HUES48 (cell line): ENCODE measurements around the gene CACNA1E.
"Not testable (repeated sequence)": the region's sequence is repeated elsewhere in the genome, so short reads cannot be mapped to it uniquely, and the experiment has no call there.

Experiments used
- H3K27ac ChIP-seq: one replicate; pipeline ENCODE4 v1.7.0; 2013; ENCODE audit warnings: low read depth, low read length, inconsistent platforms
- H3K27me3 ChIP-seq: 2 replicates; pipeline ENCODE4 v1.6.1; 2013; ENCODE audit warnings: mild to moderate bottlenecking, low read length; ENCODE audit not compliant: control insufficient read depth, insufficient read depth
- H3K36me3 ChIP-seq: 2 replicates; pipeline ENCODE4 v1.6.1; 2013; ENCODE audit warnings: low read length; ENCODE audit not compliant: control insufficient read depth, insufficient read depth
- H3K4me1 ChIP-seq: 2 replicates; pipeline ENCODE4 v1.6.1; 2013; ENCODE audit warnings: mild to moderate bottlenecking, low read length; ENCODE audit not compliant: control insufficient read depth, insufficient read depth
- H3K4me3 ChIP-seq: 2 replicates; pipeline ENCODE4 v1.5.1; 2013; ENCODE audit warnings: mild to moderate bottlenecking, low read depth, low read length
- H3K9ac ChIP-seq: 2 replicates; pipeline ENCODE4 v1.6.1; 2013; ENCODE audit warnings: mild to moderate bottlenecking, low read depth, low read length, moderate library complexity
- H3K9me3 ChIP-seq: 2 replicates; pipeline ENCODE4 v1.6.1; 2013; ENCODE audit warnings: low read length; ENCODE audit not compliant: control insufficient read depth, insufficient read depth

The CACNA1E gene

GRCh38 chr1:181522864-181523263 lies 39.5 kb downstream of the CACNA1E start:
- Histone ChIP-seq H3K27ac (no peak overlapping the region), H3K4me3 (no peak overlapping the region), H3K9ac (no peak overlapping the region), H3K36me3 (no peaks in the 10 kb centered on the region), H3K27me3 (no peaks in the 10 kb centered on the region), H3K9me3 (no peaks in the 10 kb centered on the region), H3K4me1 (peaks cover 14% of the 10 kb centered on the region)

- H3K36me3 ChIP-seq, result no peaks in the 10 kb centered on the region
- H3K27me3 ChIP-seq, result no peaks in the 10 kb centered on the region
- no peak overlapping the region for H3K9ac ChIP-seq
- H3K4me1 ChIP-seq, result peaks cover 14% of the 10 kb centered on the region
- H3K27ac ChIP-seq, result no peak overlapping the region
- H3K9me3 ChIP-seq, result peaks cover 4% of the 10 kb centered on the region; the same call in 1 of the 2 replicates
- no peak overlapping the region for H3K4me3 ChIP-seq
Observed at GRCh38 chr1:181525104-181525721, 41.9 kb downstream of the CACNA1E start.

- H3K4me1 ChIP-seq, result peaks cover 12% of the 10 kb centered on the region; the same call in 1 of the 2 replicates
- not testable (repeated sequence) for H3K9ac ChIP-seq, H3K27me3 ChIP-seq, H3K36me3 ChIP-seq, H3K4me3 ChIP-seq, H3K9me3 ChIP-seq, H3K27ac ChIP-seq
Observed at GRCh38 chr1:181528241-181528640, 44.9 kb downstream of the CACNA1E start.

- H3K27me3 ChIP-seq, result no peaks in the 10 kb centered on the region
- no peaks in the 10 kb centered on the region for H3K36me3 ChIP-seq
- 0 out of 2 replicates have a peak, but pooled peaks cover 4% of the 10 kb centered on the region for H3K4me1 ChIP-seq
- no peak overlapping the region for H3K4me3 ChIP-seq
- H3K9ac ChIP-seq, result no peak overlapping the region
- H3K9me3 ChIP-seq, result peaks cover 4% of the 10 kb centered on the region; the same call in 1 of the 2 replicates
- no peak overlapping the region for H3K27ac ChIP-seq
Observed at GRCh38 chr1:181531441-181531840, 48.1 kb downstream of the CACNA1E start.

- no peak overlapping the region for H3K4me3 ChIP-seq
- H3K36me3 ChIP-seq, result no peaks in the 10 kb centered on the region
- H3K27ac ChIP-seq, result no peak overlapping the region
- peaks cover 4% of the 10 kb centered on the region; the same call in 1 of the 2 replicates for H3K9me3 ChIP-seq
- no peak overlapping the region for H3K9ac ChIP-seq
- H3K4me1 ChIP-seq, result 0 out of 2 replicates have a peak, but pooled peaks cover 4% of the 10 kb centered on the region
- H3K27me3 ChIP-seq, result no peaks in the 10 kb centered on the region
Observed at GRCh38 chr1:181531951-181532600, 48.8 kb downstream of the CACNA1E start.

- Histone ChIP-seq H3K27me3 (no peaks in the 10 kb centered on the region), H3K9ac (no peak overlapping the region), H3K9me3 (no peaks in the 10 kb centered on the region), H3K4me3 (no peak overlapping the region), H3K27ac (no peak overlapping the region), H3K4me1 (no peaks in the 10 kb centered on the region), H3K36me3 (no peaks in the 10 kb centered on the region)
Observed at GRCh38 chr1:181538836-181539235, 55.5 kb downstream of the CACNA1E start.

GRCh38 chr1:181541458-181541857 lies 58.1 kb downstream of the CACNA1E start:
- no peak overlapping the region for H3K27ac ChIP-seq
- H3K4me3 ChIP-seq, result no peak overlapping the region

GRCh38 chr1:181541947-181542346 lies 58.6 kb downstream of the CACNA1E start:
- no peak overlapping the region for H3K27ac ChIP-seq
- no peak overlapping the region for H3K9ac ChIP-seq
- no peak overlapping the region for H3K4me3 ChIP-seq
- no peaks in the 10 kb centered on the region for H3K27me3 ChIP-seq
- no peaks in the 10 kb centered on the region for H3K36me3 ChIP-seq
- no peaks in the 10 kb centered on the region for H3K9me3 ChIP-seq
- H3K4me1 ChIP-seq, result peaks cover 13% of the 10 kb centered on the region

More at GRCh38 chr1:181541458-181541857, 58.1 kb downstream of the CACNA1E start:
- Histone ChIP-seq H3K27me3 (no peaks in the 10 kb centered on the region), H3K9me3 (no peaks in the 10 kb centered on the region), H3K4me1 (peaks cover 13% of the 10 kb centered on the region), H3K36me3 (no peaks in the 10 kb centered on the region), H3K9ac (no peak overlapping the region)

- not testable (repeated sequence) for H3K9ac ChIP-seq, H3K27ac ChIP-seq
Observed at GRCh38 chr1:181542406-181542805, 59.1 kb downstream of the CACNA1E start.

GRCh38 chr1:181545395-181545794 lies 62.1 kb downstream of the CACNA1E start:
- H3K4me1 ChIP-seq, result peaks cover 13% of the 10 kb centered on the region
- H3K4me3 ChIP-seq, result no peak overlapping the region
- H3K36me3 ChIP-seq, result no peaks in the 10 kb centered on the region
- no peak overlapping the region for H3K9ac ChIP-seq
- H3K27me3 ChIP-seq, result no peaks in the 10 kb centered on the region
- H3K9me3 ChIP-seq, result no peaks in the 10 kb centered on the region
- H3K27ac ChIP-seq, result no peak overlapping the region

More at GRCh38 chr1:181542406-181542805, 59.1 kb downstream of the CACNA1E start:
- not testable (repeated sequence) for H3K36me3 ChIP-seq, H3K9me3 ChIP-seq, H3K4me3 ChIP-seq, H3K27me3 ChIP-seq
- peaks cover 13% of the 10 kb centered on the region for H3K4me1 ChIP-seq

- H3K4me1 ChIP-seq, result peaks cover 13% of the 10 kb centered on the region
- H3K4me3 ChIP-seq, result no peak overlapping the region
- no peaks in the 10 kb centered on the region for H3K36me3 ChIP-seq
- H3K9ac ChIP-seq, result no peak overlapping the region
- H3K27me3 ChIP-seq, result no peaks in the 10 kb centered on the region
- H3K27ac ChIP-seq, result no peak overlapping the region
- no peaks in the 10 kb centered on the region for H3K9me3 ChIP-seq
Observed at GRCh38 chr1:181548497-181548896, 65.2 kb downstream of the CACNA1E start.
